HG02885 (cell line): ENCODE data around the gene ABCB8.

Source experiments
- ATAC-seq: cut with Tn5 transposase; IDR thresholded peaks from one replicate; pipeline ENCODE4 v1.9.1; 2021; ENCODE audit warnings: mild to moderate bottlenecking; ENCODE audit not compliant: unreplicated experiment, poor library complexity

Gene ABCB8

GRCh38 chr7:151053096-151053495 is 24.8 kb downstream of the ABCB8 start:
- no peak for ATAC-seq

- no peak for ATAC-seq
Observed at GRCh38 chr7:151053751-151054150, 25.5 kb downstream of the ABCB8 start.

- ATAC-seq = no peak
Observed at GRCh38 chr7:151056283-151056665, 28.0 kb downstream of the ABCB8 start.

GRCh38 chr7:151056666-151057505 is 28.6 kb downstream of the ABCB8 start:
- no peak for ATAC-seq

- peak; percentile 9 for ATAC-seq
Observed at GRCh38 chr7:151057506-151057988, 29.3 kb downstream of the ABCB8 start, which contains the start of gene CDK5. Gene CDK5, minus strand, starts transcription at chr7:151057897. Its CDS starts 49 bp downstream, at chr7:151057848.

GRCh38 chr7:151057989-151058780 is 29.9 kb downstream of the ABCB8 start:
- ATAC-seq = peak; percentile 91

GRCh38 chr7:151058781-151059366 is 30.6 kb downstream of the ABCB8 start:
- no peak for ATAC-seq

- peak; percentile 37 for ATAC-seq
Observed at GRCh38 chr7:151059367-151060112, 31.3 kb downstream of the ABCB8 start, which contains the start of gene SLC4A2. Gene SLC4A2, plus strand, starts transcription at chr7:151059589. Its CDS starts 2,399 bp downstream, at chr7:151061988.

GRCh38 chr7:151060113-151060415 is 31.8 kb downstream of the ABCB8 start:
- no peak for ATAC-seq

GRCh38 chr7:151060416-151061212 is 32.4 kb downstream of the ABCB8 start:
- ATAC-seq = no peak

- no peak for ATAC-seq
Observed at GRCh38 chr7:151061213-151062110, 33.2 kb downstream of the ABCB8 start.

- no peak for ATAC-seq
Observed at GRCh38 chr7:151062111-151062398, 33.8 kb downstream of the ABCB8 start.

- ATAC-seq = no peak
Observed at GRCh38 chr7:151062399-151063211, 34.4 kb downstream of the ABCB8 start.

GRCh38 chr7:151063212-151063561 is 34.9 kb downstream of the ABCB8 start:
- no peak for ATAC-seq

GRCh38 chr7:151064454-151064853 is 36.2 kb downstream of the ABCB8 start:
- ATAC-seq = no peak

- no peak for ATAC-seq
Observed at GRCh38 chr7:151064993-151065392, 36.7 kb downstream of the ABCB8 start.

GRCh38 chr7:151065516-151065915 is 37.3 kb downstream of the ABCB8 start:
- no peak for ATAC-seq
